HepG2 (cell line): ENCODE results near the gene FLT3LG. TPM values are rescaled to one million over a fixed set of nuclear protein-coding genes. Genes with fewer than 3 reads are reported as not detected.

ENCODE experiments used
- CSRNP1 ChIP-seq: sonication (generic); formaldehyde crosslinking; IDR thresholded peaks from 2 replicates; pipeline ENCODE4 v1.8.1; 2023; ENCODE audit warnings: mild to moderate bottlenecking, missing genetic modification reagents
- DZIP1 ChIP-seq: sonication (generic); formaldehyde crosslinking; IDR thresholded peaks from 2 replicates; pipeline ENCODE4 v1.5.0; 2020; ENCODE audit warnings: mild to moderate bottlenecking, missing genetic modification reagents
- FIP1L1 ChIP-seq: fragments of 200-400 bp; formaldehyde crosslinking; IDR thresholded peaks from 2 replicates; pipeline ENCODE4 v1.6.1; 2018; ENCODE audit warnings: low read depth, mild to moderate bottlenecking, low read length, moderate library complexity, borderline replicate concordance; ENCODE audit not compliant: insufficient read depth
- FOXK1 ChIP-seq: sonication (generic); formaldehyde crosslinking; IDR thresholded peaks from 2 replicates; pipeline ENCODE4 v1.4.0; 2020; ENCODE audit warnings: low read depth, missing genetic modification reagents, borderline replicate concordance
- HNF4A ChIP-seq: sonication (generic); formaldehyde crosslinking; IDR thresholded peaks from 2 replicates; pipeline ENCODE4 v1.4.0; 2020; ENCODE audit warnings: missing genetic modification reagents
- KDM2A ChIP-seq: sonication (generic); formaldehyde crosslinking; IDR thresholded peaks from 2 replicates; pipeline ENCODE4 v1.4.0; 2020; ENCODE audit warnings: low read depth, missing genetic modification reagents, borderline replicate concordance
- KLF16 ChIP-seq, 2 experiments: sonication (generic) in 1 of 2; formaldehyde crosslinking in 1 of 2; IDR thresholded peaks; 2 replicates each; pipeline versions ENCODE4 v1.6.1 to v1.8.0; 2016 to 2023; ENCODE audit warnings: missing genetic modification reagents in 2 of 2, missing compliant biosample characterization in 1 of 2
- MEIS1 ChIP-seq: sonication (generic); formaldehyde crosslinking; IDR thresholded peaks from 2 replicates; pipeline ENCODE4 v1.9.0; 2021; ENCODE audit warnings: mild to moderate bottlenecking, missing genetic modification reagents, moderate library complexity, borderline replicate concordance
- NFYB ChIP-seq: sonication (generic); formaldehyde crosslinking; IDR thresholded peaks from 2 replicates; pipeline ENCODE4 v1.4.0; 2020; ENCODE audit warnings: missing genetic modification reagents
- PHF20 ChIP-seq: sonication (generic); formaldehyde crosslinking; IDR thresholded peaks from 2 replicates; pipeline ENCODE4 v1.5.0; 2020; ENCODE audit warnings: mild to moderate bottlenecking, missing genetic modification reagents
- RFX1 ChIP-seq: fragments of 450-650 bp; IDR thresholded peaks from 2 replicates; pipeline ENCODE4 v1.6.1; 2017
- TERF1 ChIP-seq: sonication (generic); formaldehyde crosslinking; IDR thresholded peaks from 2 replicates; pipeline ENCODE4 v1.8.0; 2022; ENCODE audit warnings: mild to moderate bottlenecking, missing genetic modification reagents, moderate library complexity
- ZBTB44 ChIP-seq: sonication (generic); formaldehyde crosslinking; IDR thresholded peaks from 2 replicates; pipeline ENCODE4 v1.4.0; 2020; ENCODE audit warnings: missing genetic modification reagents
- ZKSCAN8 ChIP-seq: IDR thresholded peaks from 2 replicates; pipeline ENCODE4 v1.6.1; 2016; ENCODE audit warnings: borderline replicate concordance, missing genetic modification reagents, missing compliant biosample characterization
- ZMAT3 ChIP-seq: sonication (generic); formaldehyde crosslinking; conservative IDR thresholded peaks from 2 replicates; pipeline ENCODE4 v1.7.0; 2021; ENCODE audit warnings: missing genetic modification reagents
- ZNF660 ChIP-seq: sonication (generic); formaldehyde crosslinking; IDR thresholded peaks from 2 replicates; pipeline ENCODE4 v1.5.1; 2020; ENCODE audit warnings: mild to moderate bottlenecking, low read depth, missing genetic modification reagents, borderline replicate concordance
- ZNF891 ChIP-seq: sonication (generic); formaldehyde crosslinking; IDR thresholded peaks from 2 replicates; pipeline ENCODE4 v1.5.0; 2020; ENCODE audit warnings: mild to moderate bottlenecking, missing genetic modification reagents
- polyA plus RNA-seq, 8 experiments: library from polyadenylated mRNA; depleted of rRNA in 3 of 8; stranded (reverse) in 7 of 8; unstranded in 1 of 8; fragments of >200 nt; fragmentation: Illumina TruSeq in 4 of 8; extraction: Trizol in 4 of 8; gene quantifications; 2 replicates each; pipeline versions ENCODE4 v1.2.1 to v1.2.3, GENCODE V29; 2011 to 2016; ENCODE audit warnings: low read depth in 4 of 8, missing spikeins in 1 of 8, mixed read lengths in 1 of 8; ENCODE audit not compliant: insufficient read depth in 1 of 8
- total RNA-seq, 5 experiments: library from RNA; depleted of rRNA; stranded (reverse); fragments of >200 nt; fragmentation: Illumina TruSeq; extraction: Trizol; gene quantifications; 2 replicates each; pipeline ENCODE4 v1.2.3, GENCODE V29; 2016; ENCODE audit warnings: low read depth in 1 of 5

FLT3LG gene
- total and polyA plus RNA-seq, 2 of the 13 experiments (the other 11 are each of a cell fraction or from before 2014, with no cell fraction given): 1.5 to 2.6 TPM

- TF ChIP-seq CSRNP1 (CRISPR knock-in tag) (0 out of 2 replicates have a peak, but pooled peaks have one; percentile 70), ZKSCAN8 (CRISPR knock-in tag) (no peak), FOXK1 (no peak), ZMAT3 (CRISPR knock-in tag) (no peak), KLF16 (CRISPR knock-in tag; IDR thresholded peaks at IDR 0.05) (no peak), PHF20 (CRISPR knock-in tag) (0 out of 2 replicates have a peak, but pooled peaks have one; percentile 60), ZNF891 (CRISPR knock-in tag) (no peak), ZBTB44 (CRISPR knock-in tag) (no peak), TERF1 (CRISPR knock-in tag) (no peak), HNF4A (CRISPR knock-in tag) (no peak), ZNF660 (CRISPR knock-in tag) (no peak), DZIP1 (CRISPR knock-in tag) (no peak), NFYB (no peak), MEIS1 (CRISPR knock-in tag) (no peak), FIP1L1 (no peak), RFX1 (no peak), KDM2A (CRISPR knock-in tag) (no peak)
- TF ChIP-seq, all 625 proteins: peak for 23
Observed at GRCh38 chr19:49453757-49454240, 20.2 kb upstream of the FLT3LG start (continued).
